CD14-positive monocyte (primary cell): ENCODE results near the gene IL16. TPM values are rescaled to one million over a fixed set of nuclear protein-coding genes. Genes with fewer than 3 reads are reported as not detected.

ENCODE experiments used
- DNase-seq, 3 donors: peaks; one replicate each; pipeline ENCODE4 v3.0.0-alpha.2; 2011 to 2022
- H2AFZ ChIP-seq: 2 replicates; pipeline ENCODE4 v1.6.0; 2012; ENCODE audit warnings: mild to moderate bottlenecking, low read depth, low read length, inconsistent platforms; ENCODE audit not compliant: insufficient read depth, poor library complexity, severe bottlenecking
- H3K27ac ChIP-seq, 2 donors: 1 replicate in 1 of 2; 2 replicates in 1 of 2; pipeline ENCODE4 v1.5.1; 2012 to 2013; ENCODE audit warnings: low read length in 2 of 2, control low read depth in 1 of 2, inconsistent platforms in 1 of 2, low read depth in 1 of 2, mild to moderate bottlenecking in 1 of 2
- H3K27me3 ChIP-seq, 2 donors: one replicate each; pipeline versions ENCODE4 v1.6.0 to v1.6.1; 2011 to 2013; ENCODE audit warnings: low read length in 2 of 2; ENCODE audit not compliant: control insufficient read depth in 2 of 2, insufficient read depth in 2 of 2
- H3K36me3 ChIP-seq, 2 donors: replicated peaks in 1 of 2; 1 replicate in 1 of 2; 2 replicates in 1 of 2; pipeline versions ENCODE4 v1.5.1 to v1.6.1; 2012 to 2013; ENCODE audit warnings: low read length in 2 of 2, control low read depth in 1 of 2, inconsistent platforms in 1 of 2, mild to moderate bottlenecking in 1 of 2; ENCODE audit not compliant: insufficient read depth in 2 of 2, control insufficient read depth in 1 of 2
- H3K4me1 ChIP-seq, 2 donors: 1 replicate in 1 of 2; 2 replicates in 1 of 2; pipeline versions ENCODE4 v1.5.1 to v1.6.1; 2012 to 2013; ENCODE audit warnings: low read length in 2 of 2, control low read depth in 1 of 2, inconsistent platforms in 1 of 2, mild to moderate bottlenecking in 1 of 2, moderate library complexity in 1 of 2; ENCODE audit not compliant: insufficient read depth in 2 of 2, control insufficient read depth in 1 of 2
- H3K4me2 ChIP-seq: replicated peaks from 2 replicates; pipeline ENCODE3; 2012; ENCODE audit warnings: low read length, moderate library complexity, mild to moderate bottlenecking; ENCODE audit not compliant: poor library complexity, severe bottlenecking; ENCODE audit errors: extremely low read depth
- H3K4me3 ChIP-seq, 3 experiments: fragments of 200-600 bp in 1 of 3; sonication (generic) in 1 of 3; replicated peaks in 1 of 3; 1 replicate in 2 of 3; 2 replicates in 1 of 3; pipeline ENCODE4 v1.5.1; 2011 to 2013; ENCODE audit warnings: low read length in 3 of 3, mild to moderate bottlenecking in 3 of 3, control low read depth in 2 of 3, low read depth in 2 of 3, inconsistent platforms in 1 of 3, moderate library complexity in 1 of 3
- H3K79me2 ChIP-seq: 2 replicates; pipeline ENCODE4 v1.6.0; 2012; ENCODE audit warnings: mild to moderate bottlenecking, control low read depth, inconsistent platforms, low read length, moderate library complexity; ENCODE audit not compliant: insufficient read depth
- H3K9ac ChIP-seq: 2 replicates; pipeline ENCODE4 v1.6.0; 2017; ENCODE audit warnings: low read length, mild to moderate bottlenecking; ENCODE audit not compliant: insufficient read depth, poor library complexity, severe bottlenecking
- H3K9me3 ChIP-seq, 2 donors: replicated peaks in 1 of 2; 1 replicate in 1 of 2; 2 replicates in 1 of 2; pipeline versions ENCODE4 v1.5.1 to v1.6.1; 2012 to 2013; ENCODE audit warnings: low read length in 2 of 2, control low read depth in 1 of 2; ENCODE audit not compliant: control insufficient read depth in 1 of 2, insufficient read depth in 1 of 2
- H4K20me1 ChIP-seq: 2 replicates; pipeline ENCODE4 v1.6.0; 2012; ENCODE audit warnings: mild to moderate bottlenecking, low read length, control low read depth, moderate library complexity; ENCODE audit not compliant: insufficient read depth
- H3K27ac Mint-ChIP-seq, 7 donors: one replicate each; pipeline ENCODE4 v1.8.0; 2020; ENCODE audit warnings: mild to moderate bottlenecking in 7 of 7, mixed read lengths in 7 of 7, moderate library complexity in 6 of 7, inconsistent platforms in 2 of 7
- H3K27me3 Mint-ChIP-seq, 3 donors: one replicate each; pipeline ENCODE4 v1.8.0; 2021 to 2022; ENCODE audit warnings: low read depth in 3 of 3, mild to moderate bottlenecking in 3 of 3, mixed read lengths in 3 of 3, moderate library complexity in 3 of 3, inconsistent platforms in 1 of 3
- H3K36me3 Mint-ChIP-seq, 2 donors: one replicate each; pipeline ENCODE4 v1.8.0; 2020; ENCODE audit warnings: mixed read lengths in 2 of 2, inconsistent platforms in 1 of 2, mild to moderate bottlenecking in 1 of 2
- H3K4me1 Mint-ChIP-seq: one replicate; pipeline ENCODE4 v1.8.0; 2020; ENCODE audit warnings: mild to moderate bottlenecking, mixed read lengths
- H3K4me3 Mint-ChIP-seq, 2 donors: one replicate each; pipeline ENCODE4 v1.8.0; 2020; ENCODE audit warnings: mild to moderate bottlenecking in 2 of 2, mixed read lengths in 2 of 2, moderate library complexity in 1 of 2
- H3K9me3 Mint-ChIP-seq, 7 donors: one replicate each; pipeline ENCODE4 v1.8.0; 2020 to 2022; ENCODE audit warnings: mixed read lengths in 7 of 7, mild to moderate bottlenecking in 6 of 7, moderate library complexity in 6 of 7, inconsistent platforms in 2 of 7
- WGBS: methylation state at CpG from one replicate; pipeline ENCODE4 v1.1.5; 2013; ENCODE audit warnings: missing lambda C conversion rate; ENCODE audit not compliant: insufficient coverage; 5-methylcytosine and 5-hydroxymethylcytosine counted together
- intact Hi-C, 2 donors: fragments of 100-400 bp; cut with micrococcal nuclease; formaldehyde crosslinking; loops; one replicate each; pipeline versions ENCODE4 v1.15.0 to v1.15.1; 2023
- polyA plus RNA-seq, 3 donors: library from polyadenylated mRNA; depleted of rRNA in 1 of 3; unstranded in 2 of 3; stranded (reverse) in 1 of 3; fragments of 300-500 nt in 2 of 3; fragments of >200 nt in 1 of 3; fragmentation: Illumina TruSeq in 2 of 3; gene quantifications; 1 replicate in 2 of 3; 2 replicates in 1 of 3; pipeline ENCODE4 v1.2.3, GENCODE V29; 2012 to 2021
- TF ChIP-seq, protein P1 (sequence below): fragments of 200-600 bp; IDR thresholded peaks from one replicate; pipeline ENCODE4 v1.8.0; 2022; ENCODE audit warnings: antibody characterized with exemption, mild to moderate bottlenecking

IL16 gene
- polyA plus RNA-seq, 3 donors: 64.8 to 95.1 (median 71.5) TPM

DNA sequence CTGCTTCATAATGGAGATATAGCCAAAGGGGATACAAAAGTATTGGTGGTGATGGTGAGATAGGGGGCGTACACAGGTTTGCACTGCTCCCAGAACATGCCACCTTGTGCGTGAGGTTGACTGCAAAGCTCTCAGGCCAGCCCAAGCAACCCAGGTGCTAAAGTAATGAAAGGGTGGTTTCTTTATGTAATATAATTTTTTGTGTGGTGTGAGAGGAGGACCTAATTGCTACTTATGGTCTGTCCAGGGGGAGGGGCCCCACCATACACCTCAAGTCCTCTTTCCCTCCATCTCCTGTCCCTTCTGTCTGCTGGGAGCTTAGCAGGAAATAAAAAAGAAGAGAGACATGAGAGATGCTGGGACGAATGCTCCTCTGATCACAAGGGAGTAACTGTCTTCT lies 73.5 kb downstream of the IL16 start:
- H4K20me1 ChIP-seq: no peaks in the 10 kb centered on the region
- no CpG with 5 or more reads among the region's 3 CpGs for WGBS
- no peaks in the 10 kb centered on the region for H3K9me3 ChIP-seq
- Mint-ChIP-seq H3K36me3 (no peaks in the 10 kb centered on the region), H3K27me3 (peaks cover 0 to 2% (median 0%) of the 10 kb centered on the region in 3 donors), H3K4me3 (no peak overlapping the region), H3K27ac (no peak overlapping the region), H3K9me3 (peaks cover 0 to 2% (median 0%) of the 10 kb centered on the region in 7 donors), H3K4me1 (peaks cover 28% of the 10 kb centered on the region)
- no peak overlapping the region for H3K9ac ChIP-seq
- H3K36me3 ChIP-seq: no peaks in the 10 kb centered on the region
- H3K4me1 ChIP-seq: peaks cover 12 to 22% of the 10 kb centered on the region in 2 donors
- no peak overlapping the region for H3K27ac ChIP-seq
- DNase-seq: no peak
- no peaks in the 10 kb centered on the region for H3K79me2 ChIP-seq
- intact Hi-C loops: loop anchor here in 1 of 2 donors (5.0 kb wide), 1 partner anchor 67 kb away; no protein-coding TSS in a partner anchor
- TF ChIP-seq, protein P1, sequence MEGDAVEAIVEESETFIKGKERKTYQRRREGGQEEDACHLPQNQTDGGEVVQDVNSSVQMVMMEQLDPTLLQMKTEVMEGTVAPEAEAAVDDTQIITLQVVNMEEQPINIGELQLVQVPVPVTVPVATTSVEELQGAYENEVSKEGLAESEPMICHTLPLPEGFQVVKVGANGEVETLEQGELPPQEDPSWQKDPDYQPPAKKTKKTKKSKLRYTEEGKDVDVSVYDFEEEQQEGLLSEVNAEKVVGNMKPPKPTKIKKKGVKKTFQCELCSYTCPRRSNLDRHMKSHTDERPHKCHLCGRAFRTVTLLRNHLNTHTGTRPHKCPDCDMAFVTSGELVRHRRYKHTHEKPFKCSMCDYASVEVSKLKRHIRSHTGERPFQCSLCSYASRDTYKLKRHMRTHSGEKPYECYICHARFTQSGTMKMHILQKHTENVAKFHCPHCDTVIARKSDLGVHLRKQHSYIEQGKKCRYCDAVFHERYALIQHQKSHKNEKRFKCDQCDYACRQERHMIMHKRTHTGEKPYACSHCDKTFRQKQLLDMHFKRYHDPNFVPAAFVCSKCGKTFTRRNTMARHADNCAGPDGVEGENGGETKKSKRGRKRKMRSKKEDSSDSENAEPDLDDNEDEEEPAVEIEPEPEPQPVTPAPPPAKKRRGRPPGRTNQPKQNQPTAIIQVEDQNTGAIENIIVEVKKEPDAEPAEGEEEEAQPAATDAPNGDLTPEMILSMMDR: no peak
- H2AFZ ChIP-seq: no peak overlapping the region
- H3K4me2 ChIP-seq: no peak overlapping the region
- H3K4me3 ChIP-seq: no peak overlapping the region
- no peaks in the 10 kb centered on the region for H3K27me3 ChIP-seq

DNA sequence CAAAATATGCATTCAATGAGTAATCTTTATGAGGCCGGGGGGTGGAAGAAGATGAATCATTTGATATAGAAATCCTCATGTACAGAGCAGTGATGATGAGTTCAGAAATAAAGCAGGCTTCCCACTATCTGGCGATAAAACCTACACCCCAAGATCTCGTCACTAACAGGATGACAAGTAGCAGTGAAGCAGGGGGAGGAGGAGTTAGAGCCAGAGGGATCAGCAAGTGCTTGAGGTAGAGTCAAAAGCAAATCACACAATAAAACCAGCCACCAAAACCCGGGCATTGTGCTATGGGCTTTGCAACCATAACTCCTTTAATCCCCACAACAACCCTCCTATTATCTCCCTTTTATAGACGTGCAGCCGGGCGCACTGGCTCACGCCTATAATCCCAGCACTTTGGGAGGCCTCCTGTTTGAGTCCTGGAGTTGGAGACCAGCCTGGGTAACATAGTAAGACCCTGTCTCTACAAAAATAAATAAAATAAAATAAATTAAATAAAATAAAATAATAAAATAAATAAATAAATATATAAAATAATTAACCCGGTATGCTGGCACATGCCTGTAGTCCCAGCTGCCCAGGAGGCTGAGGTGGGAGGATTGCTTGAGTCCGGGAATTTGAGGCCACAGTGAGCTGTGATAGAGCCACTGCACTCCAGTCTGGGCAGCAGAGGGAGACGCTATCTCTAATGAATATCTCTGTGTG lies 74.3 kb downstream of the IL16 start:
- TF ChIP-seq, protein P1: no peak
- peaks cover 0 to under 1% (median 0%) of the 10 kb centered on the region in 3 donors for H3K27me3 Mint-ChIP-seq

More for the DNA sequence above, 74.3 kb downstream of the IL16 start:
- H3K4me1 Mint-ChIP-seq: peaks cover 22% of the 10 kb centered on the region
- DNase-seq: no peak
- Histone ChIP-seq H3K27ac (no peak overlapping the region), H3K36me3 (no peaks in the 10 kb centered on the region), H3K4me1 (peaks cover 4 to 14% of the 10 kb centered on the region in 2 donors), H2AFZ (no peak overlapping the region), H4K20me1 (no peaks in the 10 kb centered on the region), H3K9ac (no peak overlapping the region), H3K79me2 (no peaks in the 10 kb centered on the region), H3K9me3 (no peaks in the 10 kb centered on the region), H3K4me3 (no peak overlapping the region), H3K4me2 (no peak overlapping the region), H3K27me3 (no peaks in the 10 kb centered on the region)
- H3K36me3 Mint-ChIP-seq: no peaks in the 10 kb centered on the region
- WGBS: 100% methylated on average over 1 of the region's 11 CpGs
- H3K4me3 Mint-ChIP-seq: no peak overlapping the region
- H3K9me3 Mint-ChIP-seq: peaks cover 0 to 2% (median 0%) of the 10 kb centered on the region in 7 donors
- intact Hi-C loops: loop anchor here in 1 of 2 donors (5.0 kb wide), 1 partner anchor 66 kb away; no protein-coding TSS in a partner anchor
- H3K27ac Mint-ChIP-seq: no peak overlapping the region
